ENCODE results near the gene SAMD4A.

DNA sequence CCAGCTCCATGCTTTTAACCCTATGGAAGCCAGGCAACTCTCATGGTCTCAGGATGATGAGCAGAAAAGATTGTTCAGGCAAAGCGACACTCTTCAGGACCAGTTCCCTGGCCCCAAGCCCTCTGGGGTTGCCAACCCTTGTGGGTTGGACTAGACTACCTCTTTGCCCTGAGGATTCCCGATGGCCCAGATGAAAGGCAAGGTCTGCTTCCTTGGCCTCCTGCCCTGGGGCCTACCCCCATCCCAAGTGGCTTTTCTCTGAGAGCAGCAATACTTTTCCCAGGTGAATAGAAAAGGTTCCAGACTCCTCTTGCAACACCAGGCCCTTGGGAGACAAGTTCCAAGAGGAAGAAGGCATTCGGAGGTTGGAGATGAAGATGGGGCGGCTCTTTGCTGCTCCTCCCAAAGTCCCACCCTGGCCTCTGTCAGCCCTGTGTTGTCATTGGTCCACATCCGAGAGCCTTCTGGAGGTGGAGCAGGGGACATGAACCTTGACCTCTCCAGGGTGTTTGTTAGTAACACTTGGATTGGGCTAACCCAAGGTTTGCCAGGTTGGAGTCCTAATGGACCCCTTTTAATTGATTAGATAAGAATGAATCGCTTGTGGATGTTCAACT, 204.6 kb downstream of the SAMD4A start:
- no peak for TF ChIP-seq EZH2 (IDR thresholded peaks at IDR 0.05; ENCODE audit: insufficient read depth, poor library complexity, severe bottlenecking)
- TF ChIP-seq EZH2phosphoT487 (IDR thresholded peaks at IDR 0.05; ENCODE audit: insufficient read depth, low read depth) = no peak
